Vagina (tissue), 2 donors: ENCODE measurements around the gene CRYZL1. TPM values are rescaled to one million over a fixed set of nuclear protein-coding genes. Genes with fewer than 3 reads are reported as not detected.

ENCODE experiments used
- DNase-seq, 2 donors: peaks; one replicate each; pipeline ENCODE4 v3.0.0-alpha.2; 2017; ENCODE audit errors: extremely low spot score in 2 of 2
- H3K27ac ChIP-seq: fragments of 200-600 bp; sonication (generic); one replicate; pipeline ENCODE4 v1.5.1; 2019
- H3K27me3 ChIP-seq: fragments of 200-600 bp; sonication (generic); one replicate; pipeline ENCODE4 v1.5.1; 2019
- H3K36me3 ChIP-seq, 2 donors: fragments of 200-600 bp; sonication (generic); one replicate each; pipeline ENCODE4 v1.5.1; 2017 to 2019
- H3K4me1 ChIP-seq: fragments of 200-600 bp; sonication (generic); one replicate; pipeline ENCODE4 v1.5.1; 2019
- H3K4me3 ChIP-seq, 2 donors: fragments of 200-600 bp; sonication (generic); 1 replicate in 1 of 2; 2 replicates in 1 of 2; pipeline ENCODE4 v1.5.1; 2016 to 2019
- H3K9me3 ChIP-seq: fragments of 200-600 bp; sonication (generic); one replicate; pipeline ENCODE4 v1.5.1; 2019
- CTCF ChIP-seq, 3 experiments: fragments of 450-650 bp in 2 of 3; fragments of 200-600 bp in 1 of 3; sonication (generic) in 1 of 3; IDR thresholded peaks; one replicate each; pipeline ENCODE4 v1.5.1; 2017 to 2019; ENCODE audit warnings: antibody characterized with exemption in 3 of 3, mild to moderate bottlenecking in 2 of 3, moderate library complexity in 2 of 3
- POLR2A ChIP-seq, 2 donors: fragments of 450-650 bp; IDR thresholded peaks; one replicate each; pipeline ENCODE4 v1.6.1; 2017; ENCODE audit warnings: antibody characterized with exemption in 2 of 2, mild to moderate bottlenecking in 2 of 2, moderate library complexity in 2 of 2
- POLR2AphosphoS5 ChIP-seq, 2 donors: sonication (generic); formaldehyde crosslinking; IDR thresholded peaks; one replicate each; pipeline ENCODE4 v1.9.0; 2017; ENCODE audit warnings: antibody characterized with exemption in 2 of 2, mild to moderate bottlenecking in 2 of 2, low read depth in 1 of 2; ENCODE audit not compliant: insufficient read depth in 1 of 2
- intact Hi-C: fragments of 100-400 bp; cut with DNase I; formaldehyde crosslinking; loops from one replicate; pipeline ENCODE4 v1.15.1; 2023
- total RNA-seq: library from RNA; depleted of rRNA; stranded (reverse); fragments of >200 nt; gene quantifications from one replicate; pipeline ENCODE4 v1.2.3, GENCODE V29; 2016

The CRYZL1 gene
- total RNA-seq, 1 donor from 2014 or later = 56.2 TPM

DNA sequence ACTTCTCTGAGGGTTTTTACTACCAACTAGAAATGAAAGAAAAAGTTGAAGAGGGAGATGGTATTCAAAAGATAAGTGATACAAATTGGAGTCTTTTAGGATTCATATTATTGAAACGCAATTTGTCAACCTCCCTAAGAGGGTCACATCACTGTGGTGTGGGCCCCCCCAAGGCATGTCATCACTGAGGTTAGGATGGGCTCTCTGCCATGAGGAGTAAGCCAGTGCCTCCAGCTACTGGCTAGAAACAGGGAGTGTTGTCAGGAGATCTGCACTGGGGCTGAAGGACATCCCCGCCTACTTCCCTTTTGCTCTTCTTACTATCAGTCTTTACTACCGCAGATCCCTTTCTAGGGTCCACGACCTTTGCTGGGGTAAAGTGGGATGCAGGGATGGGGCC is 26.6 kb upstream of the CRYZL1 start:
- peaks cover 13% of the 10 kb centered on the region for H3K4me1 ChIP-seq
- no peaks in the 10 kb centered on the region for H3K27me3 ChIP-seq
- TF ChIP-seq CTCF (IDR thresholded peaks at IDR 0.05) (no peak), POLR2AphosphoS5 (IDR thresholded peaks at IDR 0.05; ENCODE audit: insufficient read depth in 1 of 2, low read depth in 1 of 2) (no peak), POLR2A (IDR thresholded peaks at IDR 0.05) (no peak)
- DNase-seq = no peak
- no peak overlapping the region for H3K4me3 ChIP-seq
- no peaks in the 10 kb centered on the region for H3K9me3 ChIP-seq
- intact Hi-C loops = no loop called here
- no peaks in the 10 kb centered on the region for H3K36me3 ChIP-seq
- H3K27ac ChIP-seq = no peak overlapping the region

- Histone ChIP-seq H3K4me3 (peak overlapping the region in 1 of 2 donors; percentile 6), H3K9me3 (no peaks in the 10 kb centered on the region), H3K4me1 (peaks cover 13% of the 10 kb centered on the region), H3K36me3 (no peaks in the 10 kb centered on the region), H3K27me3 (no peaks in the 10 kb centered on the region), H3K27ac (no peak overlapping the region)
- no peak for TF ChIP-seq POLR2AphosphoS5 (IDR thresholded peaks at IDR 0.05; ENCODE audit: insufficient read depth in 1 of 2, low read depth in 1 of 2)
- no peak for TF ChIP-seq POLR2A (IDR thresholded peaks at IDR 0.05)
- no peak for TF ChIP-seq CTCF (IDR thresholded peaks at IDR 0.05)
- DNase-seq = no peak
- intact Hi-C loops = no loop called here
Measured at GRCh38 chr21:33667636-33668035, 26.1 kb upstream of the CRYZL1 start.

DNA sequence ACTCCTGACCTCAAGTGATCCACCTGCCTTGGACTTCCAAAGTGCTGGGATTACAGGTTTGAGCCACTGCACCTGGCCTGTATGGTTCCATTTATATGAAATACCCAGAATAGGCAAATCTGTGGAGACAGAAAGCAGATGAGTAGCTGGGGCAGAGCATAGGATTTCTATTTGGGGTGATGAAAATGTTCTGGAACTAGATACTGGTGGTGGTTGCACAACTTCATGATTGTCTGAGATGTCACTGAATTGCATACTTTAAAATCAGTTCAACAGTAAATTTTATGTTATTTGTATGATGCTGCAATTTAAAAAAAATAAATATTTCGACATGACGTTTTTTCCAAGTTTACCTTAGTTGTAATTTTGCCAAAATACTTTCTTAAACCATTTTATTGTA is 24.6 kb upstream of the CRYZL1 start:
- H3K4me1 ChIP-seq = peaks cover 13% of the 10 kb centered on the region
- no peaks in the 10 kb centered on the region for H3K36me3 ChIP-seq
- H3K27ac ChIP-seq = no peak overlapping the region
- no peaks in the 10 kb centered on the region for H3K27me3 ChIP-seq
- H3K9me3 ChIP-seq = no peaks in the 10 kb centered on the region
- intact Hi-C loops = no loop called here
- DNase-seq = no peak
- no peak overlapping the region for H3K4me3 ChIP-seq
- TF ChIP-seq POLR2A (IDR thresholded peaks at IDR 0.05) (no peak), POLR2AphosphoS5 (IDR thresholded peaks at IDR 0.05; ENCODE audit: insufficient read depth in 1 of 2, low read depth in 1 of 2) (no peak), CTCF (IDR thresholded peaks at IDR 0.05) (no peak)

DNA sequence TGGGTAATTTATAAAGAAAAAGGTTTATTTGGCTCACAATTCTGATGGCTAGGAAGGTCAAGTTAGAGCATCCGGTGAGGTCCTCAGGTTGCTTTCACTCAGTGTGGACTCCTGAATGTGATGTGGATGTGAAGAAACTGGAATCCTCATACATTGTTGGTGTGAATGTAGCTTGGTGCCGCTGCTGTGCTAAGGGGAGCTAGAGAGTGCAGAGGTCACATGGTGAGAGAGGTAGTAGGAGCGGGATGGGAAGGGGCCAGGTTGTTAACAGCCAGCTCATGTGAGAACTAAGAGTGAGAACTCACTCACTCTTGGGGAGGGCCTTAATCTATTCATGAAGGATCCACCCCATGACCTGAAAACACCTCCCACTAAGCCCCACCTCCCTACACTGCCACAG is 22.6 kb upstream of the CRYZL1 start:
- DNase-seq = no peak
- no peaks in the 10 kb centered on the region for H3K9me3 ChIP-seq
- no peaks in the 10 kb centered on the region for H3K36me3 ChIP-seq
- H3K27ac ChIP-seq = no peak overlapping the region
- peaks cover 23% of the 10 kb centered on the region for H3K4me1 ChIP-seq
- no peak for TF ChIP-seq CTCF (IDR thresholded peaks at IDR 0.05)
- TF ChIP-seq POLR2A (IDR thresholded peaks at IDR 0.05) = no peak
- TF ChIP-seq POLR2AphosphoS5 (IDR thresholded peaks at IDR 0.05; ENCODE audit: insufficient read depth in 1 of 2, low read depth in 1 of 2) = no peak
- intact Hi-C loops = no loop called here
- H3K4me3 ChIP-seq = no peak overlapping the region
- H3K27me3 ChIP-seq = no peaks in the 10 kb centered on the region

DNA sequence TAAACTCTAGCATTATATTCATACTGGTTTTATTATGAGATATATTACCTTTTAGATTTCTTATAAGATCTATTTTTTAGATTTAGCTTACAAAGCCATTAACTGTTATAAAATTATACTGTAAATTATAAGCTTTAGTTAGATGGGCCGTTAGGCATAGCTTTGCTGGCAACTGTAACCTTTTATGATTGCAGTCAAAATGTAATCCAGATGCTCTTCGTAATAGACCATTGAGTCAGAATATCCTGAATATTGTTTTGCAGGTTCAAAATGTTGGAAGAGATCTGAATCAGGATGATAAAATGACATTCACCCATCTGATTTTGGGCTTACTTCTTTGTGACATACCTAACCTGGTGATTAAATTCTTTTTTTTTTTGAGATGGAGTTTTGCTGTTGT is 21.7 kb upstream of the CRYZL1 start:
- DNase-seq = no peak
- no peak for TF ChIP-seq POLR2AphosphoS5 (IDR thresholded peaks at IDR 0.05; ENCODE audit: insufficient read depth in 1 of 2, low read depth in 1 of 2)
- Histone ChIP-seq H3K9me3 (no peaks in the 10 kb centered on the region), H3K27ac (no peak overlapping the region), H3K27me3 (no peaks in the 10 kb centered on the region), H3K4me3 (no peak overlapping the region), H3K4me1 (peaks cover 23% of the 10 kb centered on the region), H3K36me3 (no peaks in the 10 kb centered on the region)
- intact Hi-C loops = no loop called here

GRCh38 chr21:33662046-33662445 is 20.5 kb upstream of the CRYZL1 start:
- DNase-seq = no peak
- Histone ChIP-seq H3K36me3 (no peaks in the 10 kb centered on the region), H3K27ac (no peak overlapping the region), H3K4me1 (peaks cover 31% of the 10 kb centered on the region), H3K4me3 (no peak overlapping the region), H3K9me3 (no peaks in the 10 kb centered on the region), H3K27me3 (no peaks in the 10 kb centered on the region)
- TF ChIP-seq POLR2A (IDR thresholded peaks at IDR 0.05) (no peak), POLR2AphosphoS5 (IDR thresholded peaks at IDR 0.05; ENCODE audit: insufficient read depth in 1 of 2, low read depth in 1 of 2) (no peak), CTCF (IDR thresholded peaks at IDR 0.05) (no peak)
- intact Hi-C loops = no loop called here
